Measurements from ENCODE around the gene RAB6B.
"Not testable (repeated sequence)": the region's sequence is repeated elsewhere in the genome, so short reads cannot be mapped to it uniquely, and the experiment has no call there.

DNA sequence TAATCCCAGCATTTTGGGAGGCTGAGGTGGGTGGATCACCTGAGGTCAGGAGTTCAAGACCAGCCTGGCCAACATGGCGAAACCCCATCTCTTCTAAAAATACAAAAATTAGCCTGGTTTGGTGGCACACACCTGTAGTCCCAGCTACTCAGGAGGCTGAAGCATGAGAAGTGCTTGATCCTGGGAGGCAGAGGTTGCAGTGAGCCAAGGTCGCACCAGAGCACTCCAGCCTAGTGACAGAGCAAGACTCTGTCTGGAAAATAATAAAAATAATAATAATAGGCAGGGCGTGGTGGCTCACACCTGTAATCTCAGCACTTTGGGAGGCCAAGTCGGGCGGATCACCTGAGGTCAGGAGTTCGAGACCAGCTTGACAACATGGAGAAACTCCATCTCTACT is 114.9 kb downstream of the RAB6B start:
- TF ChIP-seq, protein P1, sequence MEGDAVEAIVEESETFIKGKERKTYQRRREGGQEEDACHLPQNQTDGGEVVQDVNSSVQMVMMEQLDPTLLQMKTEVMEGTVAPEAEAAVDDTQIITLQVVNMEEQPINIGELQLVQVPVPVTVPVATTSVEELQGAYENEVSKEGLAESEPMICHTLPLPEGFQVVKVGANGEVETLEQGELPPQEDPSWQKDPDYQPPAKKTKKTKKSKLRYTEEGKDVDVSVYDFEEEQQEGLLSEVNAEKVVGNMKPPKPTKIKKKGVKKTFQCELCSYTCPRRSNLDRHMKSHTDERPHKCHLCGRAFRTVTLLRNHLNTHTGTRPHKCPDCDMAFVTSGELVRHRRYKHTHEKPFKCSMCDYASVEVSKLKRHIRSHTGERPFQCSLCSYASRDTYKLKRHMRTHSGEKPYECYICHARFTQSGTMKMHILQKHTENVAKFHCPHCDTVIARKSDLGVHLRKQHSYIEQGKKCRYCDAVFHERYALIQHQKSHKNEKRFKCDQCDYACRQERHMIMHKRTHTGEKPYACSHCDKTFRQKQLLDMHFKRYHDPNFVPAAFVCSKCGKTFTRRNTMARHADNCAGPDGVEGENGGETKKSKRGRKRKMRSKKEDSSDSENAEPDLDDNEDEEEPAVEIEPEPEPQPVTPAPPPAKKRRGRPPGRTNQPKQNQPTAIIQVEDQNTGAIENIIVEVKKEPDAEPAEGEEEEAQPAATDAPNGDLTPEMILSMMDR (IDR thresholded peaks at IDR 0.05; ENCODE audit: control extremely low read depth in 1 of 3, insufficient read depth in 1 of 3, low read depth in 1 of 3, low read length in 3 of 3), result not testable (repeated sequence)
- TF ChIP-seq ZNF274 (IDR thresholded peaks at IDR 0.05; ENCODE audit: borderline replicate concordance, extremely low read depth, low read length); EZH2 (IDR thresholded peaks at IDR 0.05; ENCODE audit: low read depth, low read length, severe bottlenecking); TCF12 (IDR thresholded peaks at IDR 0.05; ENCODE audit: low read depth, low read length); GABPA (IDR thresholded peaks at IDR 0.05; ENCODE audit: borderline replicate concordance, insufficient read depth, low read length); POLR2A (IDR thresholded peaks at IDR 0.05; ENCODE audit: control extremely low read depth in 1 of 2, low read depth in 2 of 2, low read length in 2 of 2); CEBPB (IDR thresholded peaks at IDR 0.05; ENCODE audit: low read depth, low read length); RFX5 (IDR thresholded peaks at IDR 0.05; ENCODE audit: borderline replicate concordance, low read depth, low read length); TEAD4 (IDR thresholded peaks at IDR 0.05; ENCODE audit: low read depth, low read length); SP2 (IDR thresholded peaks at IDR 0.05; ENCODE audit: low read length); GTF2F1 (IDR thresholded peaks at IDR 0.05; ENCODE audit: borderline replicate concordance, low read depth, low read length): not testable (repeated sequence)
- TF ChIP-seq, protein P2, sequence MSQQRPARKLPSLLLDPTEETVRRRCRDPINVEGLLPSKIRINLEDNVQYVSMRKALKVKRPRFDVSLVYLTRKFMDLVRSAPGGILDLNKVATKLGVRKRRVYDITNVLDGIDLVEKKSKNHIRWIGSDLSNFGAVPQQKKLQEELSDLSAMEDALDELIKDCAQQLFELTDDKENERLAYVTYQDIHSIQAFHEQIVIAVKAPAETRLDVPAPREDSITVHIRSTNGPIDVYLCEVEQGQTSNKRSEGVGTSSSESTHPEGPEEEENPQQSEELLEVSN (IDR thresholded peaks at IDR 0.05), result not testable (repeated sequence)

Measured in H1 (cell line).